T-helper 2 cell treated with Interferon-gamma antibody and Interleukin-4, amounts not matched to agents 100 ng/mL and 5 ng/mL, for 36 hours (primary cell): ENCODE measurements around the gene GCNA. TPM values are rescaled to one million over a fixed set of nuclear protein-coding genes. Genes with fewer than 3 reads are reported as not detected.
"Not testable (repeated sequence)": the region's sequence is repeated elsewhere in the genome, so short reads cannot be mapped to it uniquely, and the experiment has no call there.

Experiments used
- intact Hi-C: fragments of 100-400 bp; cut with micrococcal nuclease; formaldehyde crosslinking; loops from one replicate; pipeline ENCODE4 v1.15.1; 2023
- total RNA-seq: library from RNA; stranded (reverse); gene quantifications from 2 replicates; pipeline ENCODE4 v1.2.3, GENCODE V29; 2022

The GCNA gene
- total RNA-seq, 1 donor from 2014 or later, result 3.6 TPM

GRCh38 chrX:71558920-71559319, 19.3 kb upstream of the GCNA start:
- intact Hi-C loops, result no loop called here

- intact Hi-C loops, result loop anchor here (10.0 kb wide), 1 partner anchor 175 kb away; no protein-coding TSS in a partner anchor
These were observed 18.5 kb upstream of the GCNA start for GRCh38 chrX:71559773-71560172.

- intact Hi-C loops, result loop anchor here (10.0 kb wide), 1 partner anchor 179 kb away; no protein-coding TSS in a partner anchor
These were observed 14.3 kb upstream of the GCNA start for GRCh38 chrX:71563921-71564320.

- intact Hi-C loops, result loop anchor here (10.0 kb wide), 1 partner anchor 181 kb away; no protein-coding TSS in a partner anchor
These were observed 12.7 kb upstream of the GCNA start for GRCh38 chrX:71565474-71566041.

GRCh38 chrX:71571390-71571789, 6.8 kb upstream of the GCNA start:
- intact Hi-C loops, result not testable (repeated sequence)

GRCh38 chrX:71573590-71573989, 4.6 kb upstream of the GCNA start:
- intact Hi-C loops, result no loop called here

- intact Hi-C loops, result loop anchor here (5.0 kb wide), 1 partner anchor 75 kb away; no protein-coding TSS in a partner anchor
These were observed 555 bp upstream of the GCNA start for GRCh38 chrX:71577682-71578081.

- intact Hi-C loops, result loop anchor here (5.0 kb wide), 1 partner anchor 73 kb away; no protein-coding TSS in a partner anchor
These were observed 1.1 kb downstream of the GCNA start for GRCh38 chrX:71579136-71579989.

GRCh38 chrX:71579990-71580380, 1.7 kb downstream of the GCNA start:
- intact Hi-C loops, result loop anchor here (5.0 kb wide), 1 partner anchor 72 kb away; no protein-coding TSS in a partner anchor

- intact Hi-C loops, result no loop called here
These were observed 3.0 kb downstream of the GCNA start for GRCh38 chrX:71581210-71581609.

GRCh38 chrX:71586929-71587328, 8.7 kb downstream of the GCNA start:
- intact Hi-C loops, result no loop called here

GRCh38 chrX:71593210-71593609, 15.0 kb downstream of the GCNA start:
- intact Hi-C loops, result not testable (repeated sequence)

GRCh38 chrX:71599965-71600364, 21.7 kb downstream of the GCNA start:
- intact Hi-C loops, result no loop called here

- intact Hi-C loops, result no loop called here
These were observed 25.4 kb downstream of the GCNA start for GRCh38 chrX:71603618-71604017.

GRCh38 chrX:71604141-71604540, 25.9 kb downstream of the GCNA start:
- intact Hi-C loops, result no loop called here

GRCh38 chrX:71604796-71605568, 26.7 kb downstream of the GCNA start:
- intact Hi-C loops, result no loop called here

GRCh38 chrX:71606536-71607216, 28.4 kb downstream of the GCNA start:
- intact Hi-C loops, result no loop called here

GRCh38 chrX:71607488-71607887, 29.3 kb downstream of the GCNA start:
- intact Hi-C loops, result no loop called here

GRCh38 chrX:71609095-71609750, 31.0 kb downstream of the GCNA start:
- intact Hi-C loops, result loop anchor here (1.0 kb wide), 1 partner anchor 43 kb away; no protein-coding TSS in a partner anchor

GRCh38 chrX:71611736-71612135, 33.5 kb downstream of the GCNA start:
- intact Hi-C loops, result not testable (repeated sequence)
